NOMO-1 (cell line): ENCODE data around the gene CD59.
"Not testable (repeated sequence)": the region's sequence is repeated elsewhere in the genome, so short reads cannot be mapped to it uniquely, and the experiment has no call there.

Experiments
- DNase-seq, 2 experiments: peaks; one replicate each; lab custom pipeline; 2025; ENCODE audit not compliant: unreplicated experiment in 2 of 2; lab: John Stamatoyannopoulos, UW

Gene CD59

DNA sequence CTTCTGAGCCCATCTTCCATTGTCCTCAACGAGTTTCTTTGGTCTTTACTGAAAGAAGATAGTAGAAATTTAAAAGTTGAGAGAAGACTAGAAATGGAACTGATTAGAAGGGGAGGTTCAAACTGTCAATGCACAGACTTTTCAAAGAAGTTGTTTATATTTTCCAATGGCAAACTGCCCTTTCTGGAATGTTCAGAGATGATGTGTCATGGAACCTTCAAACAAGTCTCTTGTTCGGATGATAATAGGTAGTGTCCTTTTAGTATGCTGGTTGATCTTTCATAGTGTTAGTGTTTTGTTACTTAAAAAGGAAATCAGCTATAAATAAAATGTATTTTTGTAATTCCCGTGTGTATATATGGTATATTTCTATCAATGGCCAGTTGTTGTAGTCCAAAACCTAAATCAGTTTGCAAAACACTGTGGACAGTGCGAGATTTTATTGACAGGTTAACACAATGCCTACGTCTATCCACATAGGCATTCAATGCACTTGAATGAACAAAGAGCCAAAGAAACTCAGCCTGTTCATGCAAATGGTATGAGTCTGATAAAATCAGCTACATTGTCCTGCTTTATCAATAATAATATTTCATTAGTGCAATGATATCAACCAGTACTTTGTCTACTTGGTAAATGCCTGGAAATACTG lies 66.5 kb downstream of the CD59 start:
- no peak for DNase-seq

- DNase-seq, result no peak
Measured at GRCh38 chr11:33668951-33669596, 67.1 kb downstream of the CD59 start.

GRCh38 chr11:33668468-33668825 lies 67.8 kb downstream of the CD59 start:
- DNase-seq, result no peak

GRCh38 chr11:33667819-33668467 lies 68.3 kb downstream of the CD59 start:
- no peak for DNase-seq

GRCh38 chr11:33665350-33666106 lies 70.7 kb downstream of the CD59 start:
- DNase-seq, result no peak

DNA sequence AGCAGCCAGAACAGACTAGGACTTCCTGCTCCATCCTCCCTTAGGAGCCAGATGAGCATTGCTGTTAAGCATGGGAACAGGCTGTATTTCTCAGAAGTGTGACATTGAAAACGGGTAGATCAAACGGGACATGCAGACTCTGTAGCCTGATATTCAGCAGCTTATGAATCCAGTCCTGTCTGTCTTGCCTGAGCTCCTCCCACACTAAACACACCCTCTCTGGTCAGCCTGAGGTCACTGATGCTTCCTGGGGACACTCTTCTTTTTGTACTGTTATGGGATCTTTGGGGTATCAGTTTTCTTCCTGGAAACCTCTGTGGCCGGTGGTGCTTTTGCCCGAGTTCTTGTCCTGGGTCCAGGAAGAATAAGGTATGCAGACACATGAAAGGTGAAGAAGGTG lies 71.4 kb downstream of the CD59 start:
- DNase-seq, result no peak

DNA sequence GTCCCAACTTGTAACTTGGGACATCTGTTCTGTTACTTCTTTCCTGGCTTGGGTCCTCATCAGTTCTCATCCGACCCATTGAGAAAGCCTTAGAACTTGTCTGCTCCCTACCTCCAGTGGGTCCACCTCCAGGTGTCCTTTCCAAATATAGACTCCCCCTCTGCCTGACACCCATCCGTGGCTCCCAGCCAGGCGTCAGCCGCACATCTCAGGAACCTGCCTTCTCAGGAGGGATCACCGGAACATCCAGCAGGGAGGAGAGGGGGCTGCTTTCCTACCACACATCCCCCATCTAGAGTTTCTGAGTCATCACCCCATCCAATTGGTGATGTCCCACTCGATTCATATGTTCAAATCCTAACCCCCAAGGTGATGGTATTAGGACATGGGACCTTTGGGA lies 72.1 kb downstream of the CD59 start:
- no peak for DNase-seq

- DNase-seq, result no peak
Measured at GRCh38 chr11:33663121-33663520, 73.1 kb downstream of the CD59 start.

- not testable (repeated sequence) for DNase-seq
Measured at GRCh38 chr11:33661526-33661925, 74.7 kb downstream of the CD59 start.

GRCh38 chr11:33660962-33661361 lies 75.3 kb downstream of the CD59 start:
- DNase-seq, result no peak

GRCh38 chr11:33659370-33660139 lies 76.7 kb downstream of the CD59 start:
- no peak for DNase-seq

- no peak for DNase-seq
Measured at GRCh38 chr11:33658195-33658900, 77.9 kb downstream of the CD59 start.

DNA sequence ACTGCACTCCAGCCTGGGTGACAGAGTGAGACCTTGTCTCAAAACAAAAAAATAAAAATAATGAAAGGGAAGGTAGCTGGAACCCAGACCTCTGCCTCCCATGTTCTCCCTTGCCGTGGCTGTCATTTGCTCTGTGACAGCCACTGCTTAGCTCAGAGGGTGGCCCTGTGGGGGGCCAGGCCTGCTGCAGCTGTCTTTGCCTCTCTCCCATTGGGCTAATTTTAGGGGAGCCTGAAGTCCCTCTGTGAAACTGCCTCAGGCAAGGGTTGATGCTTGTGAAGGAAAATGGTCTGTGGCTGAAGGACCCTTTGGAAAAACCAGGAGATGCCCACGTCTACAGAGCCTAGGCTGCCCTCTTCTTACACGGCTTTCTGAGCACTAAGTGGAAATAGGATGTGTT lies 78.5 kb downstream of the CD59 start:
- no peak for DNase-seq

DNA sequence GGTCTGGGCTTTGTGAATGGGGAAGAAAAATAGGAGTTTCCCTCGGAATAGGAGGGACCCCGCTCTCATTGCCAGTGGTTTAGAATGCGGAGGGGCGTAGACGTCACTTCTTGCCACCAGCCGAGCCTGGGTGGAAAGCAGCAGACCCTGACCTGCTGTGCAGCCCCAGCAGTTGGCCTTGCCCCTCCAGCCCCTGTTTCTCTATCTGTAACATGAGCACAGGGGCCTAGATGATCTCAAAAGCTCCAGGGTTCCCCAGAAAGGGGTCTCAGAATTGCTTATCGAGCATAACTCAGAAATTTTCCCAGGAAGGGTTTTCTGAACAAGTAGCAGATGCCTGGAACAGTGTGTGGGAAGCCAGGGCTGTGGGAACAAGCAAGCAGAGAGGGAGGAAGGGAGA lies 79.5 kb downstream of the CD59 start:
- no peak for DNase-seq

DNA sequence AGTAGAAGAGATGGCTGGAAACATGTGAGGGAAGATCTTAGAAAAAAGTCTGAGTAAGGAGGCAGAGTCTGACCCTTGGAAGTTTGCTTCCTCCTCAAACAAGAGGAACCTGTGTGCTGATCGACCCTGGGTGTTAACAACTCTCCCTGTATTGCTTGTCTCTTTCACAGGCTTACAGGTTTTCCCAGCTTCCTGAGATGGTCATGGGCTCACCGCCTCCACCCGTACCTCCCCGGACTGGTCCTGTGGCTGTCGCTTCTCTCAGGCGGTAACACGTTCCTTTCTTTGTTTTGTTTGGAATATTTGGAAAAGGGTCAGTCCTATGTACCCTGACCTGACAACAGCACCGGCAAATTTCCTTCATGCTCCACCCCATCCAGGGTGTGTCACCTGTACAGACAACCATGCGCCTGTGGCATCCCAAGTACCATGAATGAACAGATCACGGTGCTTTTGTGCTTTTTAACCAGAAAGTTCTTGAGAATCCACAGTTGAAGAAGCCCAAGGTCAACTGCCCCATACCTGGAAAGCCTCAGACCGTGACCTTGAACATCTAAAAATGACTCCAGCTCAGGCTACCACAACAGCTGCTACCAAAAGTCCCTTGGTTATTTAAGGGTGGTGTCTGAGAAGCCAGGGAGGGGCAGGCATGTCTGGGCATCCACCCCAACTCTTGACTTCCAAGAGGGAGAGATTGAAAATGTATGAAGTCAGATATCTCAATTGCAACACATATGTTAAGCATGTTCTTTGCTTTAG lies 80.2 kb downstream of the CD59 start:
- no peak for DNase-seq

DNA sequence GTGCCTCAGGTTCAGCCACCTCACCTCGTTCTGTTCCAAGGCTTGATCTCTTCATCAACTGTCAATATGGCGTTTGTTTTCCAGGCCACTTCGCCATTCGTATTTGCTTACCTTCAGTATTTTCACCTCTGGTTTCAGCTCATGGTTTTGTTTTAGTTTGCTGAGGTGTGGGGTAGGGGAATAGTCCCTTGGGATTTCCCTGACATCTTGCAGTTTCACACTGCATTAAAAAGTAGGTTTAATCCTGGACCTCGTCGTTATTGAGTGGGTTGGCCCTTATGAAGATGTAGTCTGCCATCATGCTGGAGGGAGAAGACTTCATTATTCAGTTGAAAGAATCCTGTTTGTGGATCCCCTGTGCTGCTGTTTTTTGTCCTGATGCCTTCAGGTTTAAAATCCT lies 81.6 kb downstream of the CD59 start:
- no peak for DNase-seq
